ENCODE data around the gene CCDC86.

The CCDC86 gene

GRCh38 chr11:60831501-60832079 is 10.3 kb upstream of the CCDC86 start:
- DNase-seq, result no peak

GRCh38 chr11:60834742-60835533 is 7.0 kb upstream of the CCDC86 start:
- no peak for DNase-seq

GRCh38 chr11:60835534-60835846 is 6.4 kb upstream of the CCDC86 start:
- no peak for DNase-seq

- no peak for DNase-seq
Measured at GRCh38 chr11:60836866-60837515, 4.9 kb upstream of the CCDC86 start.

GRCh38 chr11:60838132-60838531 is 3.8 kb upstream of the CCDC86 start:
- DNase-seq, result no peak

- no peak for DNase-seq
Measured at GRCh38 chr11:60840470-60841430, 1.2 kb upstream of the CCDC86 start.

GRCh38 chr11:60842668-60843600 is 1.0 kb downstream of the CCDC86 start:
- no peak for DNase-seq

GRCh38 chr11:60844045-60844869 is 2.3 kb downstream of the CCDC86 start:
- DNase-seq, result no peak

- no peak for DNase-seq
Measured at GRCh38 chr11:60844870-60845221, 2.9 kb downstream of the CCDC86 start.

- DNase-seq, result no peak
Measured at GRCh38 chr11:60845338-60845737, 3.4 kb downstream of the CCDC86 start.

- no peak for DNase-seq
Measured at GRCh38 chr11:60847281-60847680, 5.4 kb downstream of the CCDC86 start.

GRCh38 chr11:60847896-60848295 is 6.0 kb downstream of the CCDC86 start:
- DNase-seq, result no peak

- DNase-seq, result no peak
Measured at GRCh38 chr11:60848714-60849151, 6.8 kb downstream of the CCDC86 start.

- no peak for DNase-seq
Measured at GRCh38 chr11:60849641-60850520, 8.0 kb downstream of the CCDC86 start.

GRCh38 chr11:60851327-60852104 is 9.6 kb downstream of the CCDC86 start:
- no peak for DNase-seq

GRCh38 chr11:60852117-60852981 is 10.4 kb downstream of the CCDC86 start:
- no peak for DNase-seq

- no peak for DNase-seq
Measured at GRCh38 chr11:60852982-60853950, 11.4 kb downstream of the CCDC86 start.

Data from CD4-positive, alpha-beta T cell treated with Interleukin-15 for 1 hour (primary cell).